ENCODE measurements around the gene GIPC2.
A peak's percentile ranks its signal among the peaks of the same experiment; 100 is the strongest.

GIPC2 gene

DNA sequence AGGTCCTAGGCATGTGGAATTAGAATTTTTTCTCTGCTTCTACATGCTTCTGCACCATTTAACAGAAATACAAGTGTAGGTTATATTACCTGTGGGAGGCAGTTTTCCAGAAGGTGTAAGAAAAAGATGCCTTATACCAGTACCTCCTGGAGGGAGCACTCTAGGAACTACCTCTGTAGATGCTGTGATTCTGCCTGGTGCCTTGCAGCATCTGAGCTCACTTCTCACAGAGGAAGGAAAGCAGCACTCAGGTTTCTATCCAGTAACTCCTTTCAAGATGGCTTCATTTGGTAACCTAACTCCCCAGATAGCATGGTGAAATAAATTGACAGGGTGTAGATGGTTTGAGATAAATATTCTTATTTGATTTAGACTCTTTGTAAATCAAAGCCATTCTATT lies 50.3 kb downstream of the GIPC2 start:
- TF ChIP-seq, protein P1, sequence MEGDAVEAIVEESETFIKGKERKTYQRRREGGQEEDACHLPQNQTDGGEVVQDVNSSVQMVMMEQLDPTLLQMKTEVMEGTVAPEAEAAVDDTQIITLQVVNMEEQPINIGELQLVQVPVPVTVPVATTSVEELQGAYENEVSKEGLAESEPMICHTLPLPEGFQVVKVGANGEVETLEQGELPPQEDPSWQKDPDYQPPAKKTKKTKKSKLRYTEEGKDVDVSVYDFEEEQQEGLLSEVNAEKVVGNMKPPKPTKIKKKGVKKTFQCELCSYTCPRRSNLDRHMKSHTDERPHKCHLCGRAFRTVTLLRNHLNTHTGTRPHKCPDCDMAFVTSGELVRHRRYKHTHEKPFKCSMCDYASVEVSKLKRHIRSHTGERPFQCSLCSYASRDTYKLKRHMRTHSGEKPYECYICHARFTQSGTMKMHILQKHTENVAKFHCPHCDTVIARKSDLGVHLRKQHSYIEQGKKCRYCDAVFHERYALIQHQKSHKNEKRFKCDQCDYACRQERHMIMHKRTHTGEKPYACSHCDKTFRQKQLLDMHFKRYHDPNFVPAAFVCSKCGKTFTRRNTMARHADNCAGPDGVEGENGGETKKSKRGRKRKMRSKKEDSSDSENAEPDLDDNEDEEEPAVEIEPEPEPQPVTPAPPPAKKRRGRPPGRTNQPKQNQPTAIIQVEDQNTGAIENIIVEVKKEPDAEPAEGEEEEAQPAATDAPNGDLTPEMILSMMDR (IDR thresholded peaks at IDR 0.05; ENCODE audit: low read depth, low read length, missing control alignments): no peak
- in situ Hi-C loops (cut with HindIII; ENCODE audit: low sequenced_read_pairs): no loop called here
- no peak overlapping the region for H3K4me3 ChIP-seq (ENCODE audit: low read depth, low read length)
- no peak for DNase-seq (ENCODE audit: low read depth)

DNA sequence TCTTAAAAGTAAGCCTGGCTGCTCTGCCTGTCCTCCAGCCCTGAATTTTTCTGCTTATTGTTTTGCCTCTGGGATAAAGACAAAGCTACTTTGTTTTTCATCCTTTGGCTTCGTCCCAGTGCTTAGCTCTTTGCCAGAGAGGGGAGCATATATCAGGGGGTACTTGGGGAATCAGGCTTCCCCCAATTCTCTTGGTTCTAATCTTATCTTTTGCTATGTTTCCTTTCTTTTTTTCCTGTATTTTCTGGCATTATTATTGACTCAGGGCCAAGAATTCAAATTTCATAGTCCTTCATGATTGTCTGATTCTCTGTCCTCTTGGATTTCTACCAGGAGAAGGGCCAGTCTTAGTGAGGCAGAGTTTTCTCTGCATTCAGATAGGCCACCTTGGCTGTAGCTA lies 51.2 kb downstream of the GIPC2 start:
- DNase-seq (ENCODE audit: low read depth): no peak
- no peak overlapping the region for H3K4me3 ChIP-seq (ENCODE audit: low read depth, low read length)
- in situ Hi-C loops (cut with HindIII; ENCODE audit: low sequenced_read_pairs): no loop called here
- TF ChIP-seq, protein P1 (IDR thresholded peaks at IDR 0.05; ENCODE audit: low read depth, low read length, missing control alignments): no peak

DNA sequence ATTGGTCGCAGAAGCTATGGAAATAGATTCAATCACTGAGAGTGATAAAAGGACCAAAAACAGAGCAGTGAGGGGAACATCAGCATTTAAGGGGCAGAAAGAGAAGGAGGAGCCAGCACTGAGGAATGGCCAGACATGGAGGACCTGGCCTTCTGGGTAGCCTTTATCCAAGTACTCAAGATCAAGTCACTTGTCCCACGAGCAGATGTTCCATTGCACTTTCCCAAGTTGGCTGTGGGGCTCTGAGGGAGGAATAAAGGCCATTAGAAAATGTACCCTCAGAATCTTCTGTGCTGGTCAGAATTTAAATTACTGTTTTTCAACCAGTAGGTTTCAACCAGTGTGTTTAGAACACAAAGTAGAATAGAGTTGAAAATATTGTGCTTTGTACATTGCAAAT lies 55.3 kb downstream of the GIPC2 start:
- no peak for DNase-seq (ENCODE audit: low read depth)
- no peak overlapping the region for H3K4me3 ChIP-seq (ENCODE audit: low read depth, low read length)
- TF ChIP-seq, protein P1 (IDR thresholded peaks at IDR 0.05; ENCODE audit: low read depth, low read length, missing control alignments): no peak
- in situ Hi-C loops (cut with HindIII; ENCODE audit: low sequenced_read_pairs): no loop called here

DNA sequence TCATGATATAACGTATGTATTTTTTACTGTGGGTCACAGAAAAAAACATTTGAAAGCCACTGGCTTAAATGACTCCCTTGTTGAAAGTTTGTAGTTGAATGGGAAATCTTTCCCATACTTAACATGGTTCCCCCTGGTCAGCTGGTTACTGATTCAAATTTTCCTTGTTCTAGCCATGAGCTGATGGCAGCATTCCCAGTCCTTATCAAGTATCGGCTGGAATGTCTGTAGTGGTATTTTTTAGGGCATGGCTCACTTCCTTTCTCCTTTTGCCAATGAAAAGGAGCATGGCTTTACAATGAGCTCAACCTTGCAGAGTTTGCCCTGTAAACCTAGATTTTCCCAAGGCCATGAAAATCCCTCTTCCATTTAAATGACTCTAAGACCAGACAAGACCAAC lies 55.7 kb downstream of the GIPC2 start:
- no peak overlapping the region for H3K4me3 ChIP-seq (ENCODE audit: low read depth, low read length)
- in situ Hi-C loops (cut with HindIII; ENCODE audit: low sequenced_read_pairs): no loop called here
- TF ChIP-seq, protein P1 (IDR thresholded peaks at IDR 0.05; ENCODE audit: low read depth, low read length, missing control alignments): no peak
- DNase-seq (ENCODE audit: low read depth): peak; percentile 96

DNA sequence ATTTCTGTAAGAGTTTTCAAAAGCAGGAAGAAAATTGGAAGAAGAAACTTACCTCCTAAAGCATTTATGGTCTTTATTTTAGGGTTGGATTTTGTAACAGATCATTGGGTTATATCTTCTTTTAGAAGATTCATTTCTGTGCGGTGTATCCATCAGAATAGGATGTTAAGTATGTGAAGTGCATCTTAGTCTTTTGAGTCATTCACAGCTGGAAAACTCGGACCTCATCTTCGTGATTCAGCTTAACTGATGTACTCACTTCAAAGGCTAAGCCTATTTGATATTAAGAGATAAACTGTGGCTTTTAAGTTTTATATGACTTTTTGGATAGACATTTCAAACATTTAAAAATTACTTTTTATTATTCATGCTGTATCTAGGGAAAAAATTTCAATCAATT lies 56.3 kb downstream of the GIPC2 start:
- in situ Hi-C loops (cut with HindIII; ENCODE audit: low sequenced_read_pairs): no loop called here
- peak; percentile 67 for DNase-seq (ENCODE audit: low read depth)
- TF ChIP-seq, protein P1 (IDR thresholded peaks at IDR 0.05; ENCODE audit: low read depth, low read length, missing control alignments): no peak
- H3K4me3 ChIP-seq (ENCODE audit: low read depth, low read length): no peak overlapping the region

DNA sequence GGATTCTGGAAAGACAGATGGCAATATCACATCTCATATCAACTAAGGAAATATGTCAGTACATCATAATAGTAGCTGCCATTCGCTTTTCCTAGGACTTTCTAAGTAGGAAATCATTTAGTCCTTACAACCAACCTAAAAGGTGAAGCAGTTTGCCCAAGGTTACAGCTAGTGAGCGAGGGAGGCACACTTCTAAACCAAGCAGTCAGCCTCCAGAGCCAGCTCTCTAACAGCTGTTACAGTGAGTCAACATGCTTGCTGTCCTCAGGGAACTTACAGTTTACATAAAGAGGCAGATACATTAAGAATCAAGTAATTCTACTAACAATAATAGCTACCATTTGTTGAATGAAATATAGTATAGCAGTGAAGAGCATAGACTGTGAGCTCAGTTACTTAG lies 57.1 kb downstream of the GIPC2 start:
- no peak overlapping the region for H3K4me3 ChIP-seq (ENCODE audit: low read depth, low read length)
- in situ Hi-C loops (cut with HindIII; ENCODE audit: low sequenced_read_pairs): no loop called here

More for the DNA sequence above, 57.1 kb downstream of the GIPC2 start:
- no peak for DNase-seq (ENCODE audit: low read depth)
- TF ChIP-seq, protein P1 (IDR thresholded peaks at IDR 0.05; ENCODE audit: low read depth, low read length, missing control alignments): no peak

All from astrocyte of the cerebellum (primary cell).